ENCODE results near the gene PARM1. TPM values are rescaled to one million over a fixed set of nuclear protein-coding genes. Genes with fewer than 3 reads are reported as not detected.

Gene PARM1
- total RNA-seq, 4 donors from 2014 or later = 22.6 to 116 (median 45.5) TPM

DNA sequence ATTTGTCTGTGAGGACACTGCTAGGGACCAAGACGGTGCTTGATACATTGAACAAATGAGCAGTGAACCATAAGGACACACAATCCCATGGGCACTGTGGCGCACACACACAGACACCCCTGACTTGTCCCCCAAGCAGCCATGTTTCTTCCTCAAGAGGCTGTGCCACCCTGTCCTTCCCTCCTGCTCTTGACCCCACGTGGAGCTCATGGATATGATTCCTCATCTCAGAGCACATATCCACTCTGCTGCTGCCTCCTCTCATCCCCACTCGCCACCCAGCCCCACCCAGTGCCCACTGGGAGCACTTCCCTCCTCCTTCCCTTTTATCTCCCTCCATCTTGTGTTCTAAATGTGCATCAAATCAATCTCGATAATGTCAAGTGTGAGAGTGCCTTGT, 102.4 kb downstream of the PARM1 start:
- no peaks in the 10 kb centered on the region for H3K4me1 ChIP-seq
- H3K36me3 ChIP-seq = no peaks in the 10 kb centered on the region
- no peak for DNase-seq
- no peak overlapping the region for H3K4me3 ChIP-seq
- H3K27me3 ChIP-seq = no peaks in the 10 kb centered on the region
- intact Hi-C loops (cut with DNase I; ENCODE audit: low total_unique reads) = no loop called here
- no peak overlapping the region for H3K27ac ChIP-seq
- no peaks in the 10 kb centered on the region for H3K9me3 ChIP-seq
- TF ChIP-seq POLR2A (IDR thresholded peaks at IDR 0.05) = no peak
- TF ChIP-seq, protein P1, sequence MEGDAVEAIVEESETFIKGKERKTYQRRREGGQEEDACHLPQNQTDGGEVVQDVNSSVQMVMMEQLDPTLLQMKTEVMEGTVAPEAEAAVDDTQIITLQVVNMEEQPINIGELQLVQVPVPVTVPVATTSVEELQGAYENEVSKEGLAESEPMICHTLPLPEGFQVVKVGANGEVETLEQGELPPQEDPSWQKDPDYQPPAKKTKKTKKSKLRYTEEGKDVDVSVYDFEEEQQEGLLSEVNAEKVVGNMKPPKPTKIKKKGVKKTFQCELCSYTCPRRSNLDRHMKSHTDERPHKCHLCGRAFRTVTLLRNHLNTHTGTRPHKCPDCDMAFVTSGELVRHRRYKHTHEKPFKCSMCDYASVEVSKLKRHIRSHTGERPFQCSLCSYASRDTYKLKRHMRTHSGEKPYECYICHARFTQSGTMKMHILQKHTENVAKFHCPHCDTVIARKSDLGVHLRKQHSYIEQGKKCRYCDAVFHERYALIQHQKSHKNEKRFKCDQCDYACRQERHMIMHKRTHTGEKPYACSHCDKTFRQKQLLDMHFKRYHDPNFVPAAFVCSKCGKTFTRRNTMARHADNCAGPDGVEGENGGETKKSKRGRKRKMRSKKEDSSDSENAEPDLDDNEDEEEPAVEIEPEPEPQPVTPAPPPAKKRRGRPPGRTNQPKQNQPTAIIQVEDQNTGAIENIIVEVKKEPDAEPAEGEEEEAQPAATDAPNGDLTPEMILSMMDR (IDR thresholded peaks at IDR 0.05) = no peak

DNA sequence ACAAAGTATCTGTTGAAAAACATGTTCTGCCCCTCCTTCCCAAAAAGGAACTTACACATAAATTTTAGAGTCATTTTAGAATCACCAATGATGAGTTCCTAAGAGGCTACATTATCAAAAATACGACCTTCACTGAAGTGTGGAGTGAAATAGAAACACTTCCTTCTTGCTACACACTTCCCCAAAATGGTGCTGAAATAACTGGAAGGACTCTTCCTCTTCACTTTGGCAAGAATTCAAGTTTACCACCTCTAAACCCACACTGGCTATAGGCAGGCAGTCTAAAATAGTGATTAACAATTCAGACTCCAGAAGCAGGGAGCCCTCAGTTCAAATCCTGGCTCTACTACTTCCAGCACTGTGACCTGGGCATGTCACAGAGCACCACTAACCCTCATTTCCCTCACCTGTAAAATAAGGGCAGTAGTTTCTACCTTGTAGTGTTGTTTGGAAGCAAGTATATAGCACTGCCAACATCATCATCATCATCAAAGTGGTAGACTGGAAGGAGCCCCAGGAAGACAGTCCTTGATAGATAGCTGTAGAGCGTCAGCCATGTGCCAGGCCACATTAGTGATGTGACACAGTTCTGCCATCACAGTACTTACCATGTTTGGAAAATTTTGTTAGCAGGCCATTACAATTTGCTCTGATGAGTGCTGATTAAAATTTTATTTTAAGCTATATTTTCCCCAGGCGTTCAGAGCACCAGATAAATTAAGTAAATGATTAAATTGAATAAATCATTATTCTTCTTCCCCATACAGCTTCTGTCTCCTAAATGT, 103.3 kb downstream of the PARM1 start:
- no peaks in the 10 kb centered on the region for H3K27me3 ChIP-seq
- H3K4me1 ChIP-seq = no peaks in the 10 kb centered on the region
- H3K9me3 ChIP-seq = no peaks in the 10 kb centered on the region
- H3K36me3 ChIP-seq = no peaks in the 10 kb centered on the region
- intact Hi-C loops (cut with DNase I; ENCODE audit: low total_unique reads) = no loop called here
- no peak overlapping the region for H3K27ac ChIP-seq
- TF ChIP-seq, protein P1 (IDR thresholded peaks at IDR 0.05) = no peak
- no peak for TF ChIP-seq POLR2A (IDR thresholded peaks at IDR 0.05)
- no peak overlapping the region for H3K4me3 ChIP-seq
- DNase-seq = no peak

DNA sequence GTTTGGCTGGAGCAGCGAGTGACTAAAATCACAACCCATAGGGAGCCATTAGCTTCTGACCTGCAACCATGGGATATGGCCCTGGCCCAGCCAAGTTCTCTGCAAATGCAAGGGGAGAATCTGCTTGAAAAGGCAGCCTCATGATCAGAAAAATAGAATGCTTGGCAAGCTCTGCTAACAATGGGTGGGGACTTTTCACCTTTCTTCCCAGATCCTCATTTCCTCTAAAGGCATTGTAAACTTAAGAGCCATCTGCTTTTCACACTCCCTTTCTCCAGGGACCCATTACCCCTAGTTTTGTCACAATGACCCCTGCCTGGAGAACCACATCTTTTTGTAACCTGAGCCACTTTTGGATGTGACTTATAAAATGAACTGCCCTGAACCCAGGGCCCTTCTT, 104.3 kb downstream of the PARM1 start:
- Histone ChIP-seq H3K27me3 (no peaks in the 10 kb centered on the region), H3K36me3 (no peaks in the 10 kb centered on the region), H3K27ac (no peak overlapping the region), H3K9me3 (no peaks in the 10 kb centered on the region), H3K4me3 (no peak overlapping the region), H3K4me1 (no peaks in the 10 kb centered on the region)
- no peak for DNase-seq
- intact Hi-C loops (cut with DNase I; ENCODE audit: low total_unique reads) = no loop called here
- TF ChIP-seq, protein P1 (IDR thresholded peaks at IDR 0.05) = no peak
- TF ChIP-seq POLR2A (IDR thresholded peaks at IDR 0.05) = no peak

DNA sequence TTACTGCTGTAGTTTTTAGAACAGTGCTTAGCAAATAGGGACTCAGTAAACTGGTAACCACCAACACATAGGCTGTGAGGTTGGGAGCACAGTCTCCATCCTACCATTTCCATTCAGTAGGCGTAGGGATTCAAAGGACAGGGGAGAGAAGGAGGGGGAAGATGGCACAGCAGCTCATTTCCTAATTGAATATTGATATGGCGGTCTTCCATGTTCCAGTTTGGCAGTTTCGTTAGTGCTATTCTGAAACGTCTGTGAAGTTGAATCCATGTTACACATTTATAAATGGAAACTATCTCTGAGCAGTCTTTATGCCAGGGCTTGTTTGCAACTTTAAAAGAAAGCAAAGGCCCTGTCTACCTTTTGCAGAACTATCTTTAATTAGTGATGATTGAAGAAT, 105.5 kb downstream of the PARM1 start:
- Histone ChIP-seq H3K36me3 (no peaks in the 10 kb centered on the region), H3K4me3 (no peak overlapping the region), H3K9me3 (no peaks in the 10 kb centered on the region), H3K27ac (no peak overlapping the region), H3K4me1 (no peaks in the 10 kb centered on the region), H3K27me3 (no peaks in the 10 kb centered on the region)
- TF ChIP-seq POLR2A (IDR thresholded peaks at IDR 0.05) = no peak
- TF ChIP-seq, protein P1 (IDR thresholded peaks at IDR 0.05) = no peak
- intact Hi-C loops (cut with DNase I; ENCODE audit: low total_unique reads) = no loop called here
- no peak for DNase-seq

DNA sequence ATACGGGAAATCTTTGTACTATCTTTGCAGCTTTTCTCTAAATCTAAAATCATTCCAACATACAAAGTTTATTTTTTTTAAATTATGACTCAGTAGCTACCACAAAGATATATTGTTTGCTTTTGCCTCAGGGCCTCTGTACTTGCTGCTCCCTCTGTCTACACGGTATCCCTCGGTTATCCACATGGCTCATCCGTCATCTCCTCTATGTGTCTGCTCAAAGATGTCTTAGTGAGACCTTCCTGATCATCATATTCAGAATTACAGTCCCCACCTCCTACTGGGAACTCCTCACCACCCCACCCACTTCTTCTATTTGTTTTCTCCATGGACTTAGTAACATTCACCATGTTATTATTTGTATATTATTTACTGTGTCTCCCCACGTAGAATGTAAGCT, 107.8 kb downstream of the PARM1 start:
- H3K27ac ChIP-seq = no peak overlapping the region
- no peak for DNase-seq
- H3K9me3 ChIP-seq = no peaks in the 10 kb centered on the region
- no peaks in the 10 kb centered on the region for H3K36me3 ChIP-seq
- H3K4me1 ChIP-seq = no peaks in the 10 kb centered on the region
- H3K27me3 ChIP-seq = no peaks in the 10 kb centered on the region
- no peak overlapping the region for H3K4me3 ChIP-seq
- intact Hi-C loops (cut with DNase I; ENCODE audit: low total_unique reads) = no loop called here
- no peak for TF ChIP-seq POLR2A (IDR thresholded peaks at IDR 0.05)
- TF ChIP-seq, protein P1 (IDR thresholded peaks at IDR 0.05) = no peak
